ENCODE data around the gene TP53RK. TPM values are rescaled to one million over a fixed set of nuclear protein-coding genes. Genes with fewer than 3 reads are reported as not detected.

The TP53RK gene
- total and polyA plus RNA-seq, 2 of the 13 experiments (the other 11 are each of a cell fraction or from before 2014, with no cell fraction given), result 12.9 to 25.5 TPM

GRCh38 chr20:46709459-46710152 lies 20.4 kb upstream of the TP53RK start, which contains the start of gene SLC2A10 (continued):
- peak; percentile 67 for TF ChIP-seq ZBTB2 (CRISPR knock-in tag; IDR thresholded peaks at IDR 0.05; ENCODE audit: low read depth)
- TF ChIP-seq ZNF670 (CRISPR knock-in tag; IDR thresholded peaks at IDR 0.05; ENCODE audit: borderline replicate concordance), result peak; percentile 95
- peak; percentile 63; the same call in 1 of the 2 replicates for TF ChIP-seq FOXO4 (CRISPR knock-in tag; conservative IDR thresholded peaks at IDR 0.05)
- peak; percentile 95; the same call in 1 of the 2 replicates for TF ChIP-seq KDM5B (CRISPR knock-in tag; IDR thresholded peaks at IDR 0.05; ENCODE audit: borderline replicate concordance)
- TF ChIP-seq NFIB (CRISPR knock-in tag; IDR thresholded peaks at IDR 0.05; ENCODE audit: borderline replicate concordance), result no peak
- TF ChIP-seq DBP (CRISPR knock-in tag; IDR thresholded peaks at IDR 0.05; ENCODE audit: not compliant biosample characterization), result peak; percentile 43
- peak; percentile 16; the same call in 1 of the 2 replicates for TF ChIP-seq ZSCAN29 (CRISPR knock-in tag; conservative IDR thresholded peaks at IDR 0.05)
- peak; percentile 82 for TF ChIP-seq ZNF432 (CRISPR knock-in tag; IDR thresholded peaks at IDR 0.05; ENCODE audit: borderline replicate concordance)
- peak; percentile 99 for TF ChIP-seq ZBTB7B (CRISPR knock-in tag; IDR thresholded peaks at IDR 0.05)
- no peak for TF ChIP-seq ZNF282 (IDR thresholded peaks at IDR 0.05; ENCODE audit: partially characterized antibody)
- 0 out of 2 replicates have a peak, but pooled peaks have one; percentile 52 for TF ChIP-seq ZNF850 (CRISPR knock-in tag; conservative IDR thresholded peaks at IDR 0.05)
- peak; percentile 70 for TF ChIP-seq RFXAP (CRISPR knock-in tag; IDR thresholded peaks at IDR 0.05; ENCODE audit: borderline replicate concordance)
- TF ChIP-seq ZNF687 (CRISPR knock-in tag; IDR thresholded peaks at IDR 0.05), result peak; percentile 94
- TF ChIP-seq BCLAF1 (IDR thresholded peaks at IDR 0.05), result no peak
- no peak for TF ChIP-seq SYNCRIP (IDR thresholded peaks at IDR 0.05; ENCODE audit: insufficient read depth, low read depth, low read length)
- TF ChIP-seq CBX1 (IDR thresholded peaks at IDR 0.05; ENCODE audit: low read depth), result peak; percentile 81
- 0 out of 2 replicates have a peak, but pooled peaks have one; percentile 29 for TF ChIP-seq ZNF839 (CRISPR knock-in tag; IDR thresholded peaks at IDR 0.05; ENCODE audit: borderline replicate concordance)
- TF ChIP-seq MXI1 (IDR thresholded peaks at IDR 0.05; ENCODE audit: borderline replicate concordance, low read depth, low read length), result no peak

Measured in HepG2 (cell line).